Activated CD4-positive, alpha-beta T cell treated with anti-CD3 and anti-CD28 coated beads, Interleukin-2, amount 50 U/mL, for 24 hours (primary cell): ENCODE results near the gene ABHD4.
"Not testable (repeated sequence)": the region's sequence is repeated elsewhere in the genome, so short reads cannot be mapped to it uniquely, and the experiment has no call there.

Source experiments
- DNase-seq, 2 donors: peaks; one replicate each; pipeline ENCODE4 v3.0.0-alpha.2; 2020; ENCODE audit warnings: low read depth in 1 of 2, low spot score in 1 of 2

ABHD4 gene

GRCh38 chr14:22623047-22623446 is 24.9 kb downstream of the ABHD4 start:
- no peak for DNase-seq

- DNase-seq = no peak
Measured at GRCh38 chr14:22626590-22626989, 28.5 kb downstream of the ABHD4 start.

GRCh38 chr14:22627506-22628263 is 29.6 kb downstream of the ABHD4 start:
- no peak for DNase-seq

- DNase-seq = no peak
Measured at GRCh38 chr14:22629361-22629760, 31.3 kb downstream of the ABHD4 start.

GRCh38 chr14:22630066-22630465 is 32.0 kb downstream of the ABHD4 start:
- no peak for DNase-seq

GRCh38 chr14:22630486-22630885 is 32.4 kb downstream of the ABHD4 start:
- no peak for DNase-seq

GRCh38 chr14:22634233-22634900 is 36.3 kb downstream of the ABHD4 start:
- no peak for DNase-seq

GRCh38 chr14:22635980-22636379 is 37.9 kb downstream of the ABHD4 start:
- not testable (repeated sequence) for DNase-seq

- no peak for DNase-seq
Measured at GRCh38 chr14:22640192-22640591, 42.1 kb downstream of the ABHD4 start.

- no peak for DNase-seq
Measured at GRCh38 chr14:22641846-22642245, 43.7 kb downstream of the ABHD4 start.

- DNase-seq = no peak
Measured at GRCh38 chr14:22644305-22644635, 46.2 kb downstream of the ABHD4 start, which contains the start of gene OR6J1. Gene OR6J1, minus strand, starts transcription at chr14:22644352. Its CDS starts 9,541 bp downstream, at chr14:22634811.

- no peak for DNase-seq
Measured at GRCh38 chr14:22646570-22647254, 48.6 kb downstream of the ABHD4 start.

GRCh38 chr14:22648506-22648905 is 50.4 kb downstream of the ABHD4 start:
- DNase-seq = no peak

GRCh38 chr14:22650046-22650739 is 52.1 kb downstream of the ABHD4 start:
- DNase-seq = no peak

- DNase-seq = no peak
Measured at GRCh38 chr14:22650960-22651521, 52.9 kb downstream of the ABHD4 start.

GRCh38 chr14:22651586-22651985 is 53.5 kb downstream of the ABHD4 start:
- DNase-seq = no peak

- peak; percentile 13 to 35 for DNase-seq
Measured at GRCh38 chr14:22653012-22653621, 55.0 kb downstream of the ABHD4 start.

- no peak for DNase-seq
Measured at GRCh38 chr14:22656226-22656625, 58.1 kb downstream of the ABHD4 start.

- DNase-seq = no peak
Measured at GRCh38 chr14:22656945-22657731, 59.0 kb downstream of the ABHD4 start.

- no peak for DNase-seq
Measured at GRCh38 chr14:22657861-22658260, 59.8 kb downstream of the ABHD4 start.
